TTC549 (cell line): ENCODE results near the gene OPALIN.

Source experiments
- FAIRE-seq: peaks from 2 replicates; lab custom pipeline; 2012; peaks lifted over from hg19 to GRCh38; lab: Jason Lieb, UNC

Gene OPALIN

GRCh38 chr10:96298362-96298761, 60.4 kb downstream of the OPALIN start:
- FAIRE-seq, result no peak

GRCh38 chr10:96297486-96297885, 61.3 kb downstream of the OPALIN start:
- FAIRE-seq, result no peak

GRCh38 chr10:96295475-96295874, 63.3 kb downstream of the OPALIN start:
- FAIRE-seq, result no peak
